ENCODE measurements around the gene C12orf54. TPM values are rescaled to one million over a fixed set of nuclear protein-coding genes. Genes with fewer than 3 reads are reported as not detected.
"Not testable (repeated sequence)": the region's sequence is repeated elsewhere in the genome, so short reads cannot be mapped to it uniquely, and the experiment has no call there.

Gene C12orf54
- total RNA-seq, 4 donors from 2014 or later: 0.99 to 2.0 (median 1.5) TPM; not detected in 1

- intact Hi-C loops (cut with DNase I): no loop called here
- Histone ChIP-seq H3K4me3 (no peak overlapping the region), H3K27ac (no peak overlapping the region), H3K9me3 (no peaks in the 10 kb centered on the region), H3K4me1 (peaks cover 0 to 6% (median 5%) of the 10 kb centered on the region in 3 donors), H3K36me3 (no peaks in the 10 kb centered on the region), H3K27me3 (no peaks in the 10 kb centered on the region)
- no peak for TF ChIP-seq CTCF (IDR thresholded peaks at IDR 0.05)
- no peak for TF ChIP-seq POLR2A (IDR thresholded peaks at IDR 0.05)
- no peak for DNase-seq
- WGBS, 2 donors: 32 to 35% methylated on average over 4 of the region's 4 CpGs
Measured at GRCh38 chr12:48446161-48446776, 36.0 kb upstream of the C12orf54 start.

GRCh38 chr12:48447755-48448154, 34.5 kb upstream of the C12orf54 start:
- WGBS, 2 donors: 86 to 91% methylated on average over 1 of the region's 1 CpG
- H3K4me3 ChIP-seq: no peak overlapping the region
- no peak for TF ChIP-seq POLR2A (IDR thresholded peaks at IDR 0.05)
- TF ChIP-seq CTCF (IDR thresholded peaks at IDR 0.05): no peak
- intact Hi-C loops (cut with DNase I): no loop called here
- H3K4me1 ChIP-seq: peaks cover 0 to 6% (median 5%) of the 10 kb centered on the region in 3 donors
- no peaks in the 10 kb centered on the region for H3K36me3 ChIP-seq
- H3K27ac ChIP-seq: no peak overlapping the region
- DNase-seq: no peak
- H3K27me3 ChIP-seq: no peaks in the 10 kb centered on the region
- H3K9me3 ChIP-seq: no peaks in the 10 kb centered on the region

- H3K4me3 ChIP-seq: no peak overlapping the region
- no peaks in the 10 kb centered on the region for H3K36me3 ChIP-seq
- intact Hi-C loops (cut with DNase I): no loop called here
- no peak for DNase-seq
- no peaks in the 10 kb centered on the region for H3K9me3 ChIP-seq
- no peak for TF ChIP-seq POLR2A (IDR thresholded peaks at IDR 0.05)
- no peak for TF ChIP-seq CTCF (IDR thresholded peaks at IDR 0.05)
- no peak overlapping the region for H3K27ac ChIP-seq
- H3K4me1 ChIP-seq: peaks cover 0 to under 1% (median under 1%) of the 10 kb centered on the region in 3 donors
- H3K27me3 ChIP-seq: no peaks in the 10 kb centered on the region
- 69 to 74% methylated on average over 1 of the region's 1 CpG for WGBS, 2 donors
Measured at GRCh38 chr12:48451372-48451771, 30.9 kb upstream of the C12orf54 start.

GRCh38 chr12:48452961-48453360, 29.3 kb upstream of the C12orf54 start:
- H3K36me3 ChIP-seq; H3K4me3 ChIP-seq; DNase-seq; intact Hi-C loops (cut with DNase I); H3K4me1 ChIP-seq; H3K27ac ChIP-seq; H3K9me3 ChIP-seq; H3K27me3 ChIP-seq: not testable (repeated sequence)
- WGBS, 2 donors: 78 to 79% methylated on average over 2 of the region's 2 CpGs

- 76% methylated on average over 1 of the region's 1 CpG for WGBS, 2 donors
- H3K27ac ChIP-seq: no peak overlapping the region
- no peaks in the 10 kb centered on the region for H3K4me1 ChIP-seq
- TF ChIP-seq POLR2A (IDR thresholded peaks at IDR 0.05) (no peak), CTCF (IDR thresholded peaks at IDR 0.05) (peak in 4 of 6 experiments; percentile 25 to 51 (median 32))
- intact Hi-C loops (cut with DNase I): no loop called here
- H3K4me3 ChIP-seq: no peak overlapping the region
- H3K9me3 ChIP-seq: no peaks in the 10 kb centered on the region
- no peaks in the 10 kb centered on the region for H3K36me3 ChIP-seq
- no peak for DNase-seq
- no peaks in the 10 kb centered on the region for H3K27me3 ChIP-seq
Measured at GRCh38 chr12:48454667-48455066, 27.6 kb upstream of the C12orf54 start.

- H3K4me3 ChIP-seq: no peak overlapping the region
- no peak for TF ChIP-seq POLR2A (IDR thresholded peaks at IDR 0.05)
- TF ChIP-seq CTCF (IDR thresholded peaks at IDR 0.05): no peak
- no peak overlapping the region for H3K27ac ChIP-seq
- DNase-seq: no peak
- no peaks in the 10 kb centered on the region for H3K9me3 ChIP-seq
- no peaks in the 10 kb centered on the region for H3K27me3 ChIP-seq
- no peaks in the 10 kb centered on the region for H3K4me1 ChIP-seq
- 48 to 70% methylated on average over 2 of the region's 2 CpGs for WGBS, 2 donors
- no peaks in the 10 kb centered on the region for H3K36me3 ChIP-seq
- intact Hi-C loops (cut with DNase I): no loop called here
Measured at GRCh38 chr12:48455116-48455515, 27.2 kb upstream of the C12orf54 start.

Data from esophagus squamous epithelium (tissue), 5 donors.